Stimulated activated naive CD8-positive, alpha-beta T cell treated with anti-CD3 and anti-CD28 coated beads, Interleukin-15, Interleukin-2, amounts not matched to agents 100 ng/mL and 50 ng/mL, for 24 hours (primary cell): ENCODE data around the gene ACTC1.

Experiments used
- H3K27ac Mint-ChIP-seq: one replicate; pipeline ENCODE4 v1.8.0; 2021; ENCODE audit warnings: mild to moderate bottlenecking, mixed read lengths
- H3K27me3 Mint-ChIP-seq: one replicate; pipeline ENCODE4 v1.8.0; 2021; ENCODE audit warnings: mixed read lengths
- H3K36me3 Mint-ChIP-seq: one replicate; pipeline ENCODE4 v1.8.0; 2021; ENCODE audit warnings: low read depth, mixed read lengths
- H3K4me1 Mint-ChIP-seq: one replicate; pipeline ENCODE4 v1.8.0; 2021; ENCODE audit warnings: low read depth, mixed read lengths
- H3K4me3 Mint-ChIP-seq: one replicate; pipeline ENCODE4 v1.8.0; 2021; ENCODE audit warnings: mild to moderate bottlenecking, mixed read lengths
- H3K9me3 Mint-ChIP-seq: one replicate; pipeline ENCODE4 v1.8.0; 2021; ENCODE audit warnings: mixed read lengths

The ACTC1 gene

GRCh38 chr15:34755419-34755773, 40.0 kb downstream of the ACTC1 start:
- H3K27me3 Mint-ChIP-seq, result peaks cover 54% of the 10 kb centered on the region
- H3K9me3 Mint-ChIP-seq, result no peaks in the 10 kb centered on the region
- H3K4me1 Mint-ChIP-seq, result no peaks in the 10 kb centered on the region
- no peaks in the 10 kb centered on the region for H3K36me3 Mint-ChIP-seq
- H3K4me3 Mint-ChIP-seq, result no peak overlapping the region
- no peak overlapping the region for H3K27ac Mint-ChIP-seq

DNA sequence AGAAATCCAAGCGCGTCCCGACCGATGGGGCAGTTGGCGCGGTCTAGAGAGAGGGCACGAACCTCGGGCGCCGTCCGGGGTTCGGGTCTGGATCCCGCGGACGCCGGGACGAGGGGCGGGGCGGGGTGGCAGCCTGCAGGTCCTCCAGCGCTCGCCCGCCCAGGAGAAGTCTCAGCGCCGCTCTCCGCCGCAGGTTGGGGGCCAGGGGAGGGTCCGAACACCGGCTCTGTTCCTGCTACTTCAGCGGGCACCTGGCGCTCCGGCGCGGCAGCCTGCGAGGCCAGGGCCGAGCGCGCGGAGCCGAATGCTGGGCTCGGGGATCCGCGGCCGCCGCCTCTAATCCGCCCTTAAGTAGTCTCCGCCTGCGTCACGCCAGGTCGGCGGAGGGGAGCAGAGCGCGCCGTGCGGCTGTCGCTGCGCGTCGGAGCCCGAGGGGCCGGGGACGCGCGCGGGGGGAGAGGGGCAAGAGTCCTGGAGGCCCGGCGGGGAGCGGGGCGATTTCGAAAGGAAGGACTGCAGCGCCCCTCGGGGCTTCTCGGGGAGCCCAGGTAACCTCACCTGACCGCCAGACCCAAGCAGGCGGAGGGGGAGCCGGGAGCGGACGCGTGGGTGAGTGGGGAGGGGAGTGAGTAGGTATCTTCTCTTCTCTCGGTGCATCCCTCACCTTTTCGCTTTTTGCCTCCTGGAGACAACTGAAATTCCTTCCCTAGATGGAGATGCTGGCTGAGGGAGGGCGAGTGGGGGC, 40.5 kb downstream of the ACTC1 start, which contains the start of gene GJD2:
GJD2 (minus strand) TSS at position 325 of the 745 bp plus-strand sequence. CDS start 510 bp downstream, outside the sequence.
- no peak within 1 kb of the TSS for H3K27ac Mint-ChIP-seq

GRCh38 chr15:34754171-34754601, 41.2 kb downstream of the ACTC1 start:
- Mint-ChIP-seq H3K36me3 (no peaks in the 10 kb centered on the region), H3K27ac (no peak overlapping the region), H3K9me3 (no peaks in the 10 kb centered on the region), H3K27me3 (peaks cover 54% of the 10 kb centered on the region), H3K4me3 (no peak overlapping the region), H3K4me1 (no peaks in the 10 kb centered on the region)

More for the DNA sequence above, 40.5 kb downstream of the ACTC1 start, which contains the start of gene GJD2:
- Mint-ChIP-seq H3K9me3 (no peaks in the 10 kb centered on the region), H3K36me3 (no peaks in the 10 kb centered on the region), H3K4me1 (no peaks in the 10 kb centered on the region), H3K4me3 (no peak within 1 kb of the TSS), H3K27me3 (peaks cover 52% of the 10 kb centered on the region)

- H3K27me3 Mint-ChIP-seq, result peaks cover 56% of the 10 kb centered on the region
These were observed 42.0 kb downstream of the ACTC1 start for GRCh38 chr15:34753236-34753894.

GRCh38 chr15:34749691-34750090, 45.7 kb downstream of the ACTC1 start:
- Mint-ChIP-seq H3K27ac (no peak overlapping the region), H3K27me3 (peaks cover 62% of the 10 kb centered on the region), H3K9me3 (no peaks in the 10 kb centered on the region), H3K36me3 (no peaks in the 10 kb centered on the region), H3K4me3 (no peak overlapping the region), H3K4me1 (no peaks in the 10 kb centered on the region)

More at GRCh38 chr15:34753236-34753894, 42.0 kb downstream of the ACTC1 start:
- H3K36me3 Mint-ChIP-seq, result no peaks in the 10 kb centered on the region
- no peak overlapping the region for H3K4me3 Mint-ChIP-seq
- H3K27ac Mint-ChIP-seq, result no peak overlapping the region
- H3K4me1 Mint-ChIP-seq, result no peaks in the 10 kb centered on the region
- H3K9me3 Mint-ChIP-seq, result no peaks in the 10 kb centered on the region
